SK-MEL-5 (cell line): ENCODE results near the gene RRP12. TPM values are rescaled to one million over a fixed set of nuclear protein-coding genes. Genes with fewer than 3 reads are reported as not detected.
"Not testable (repeated sequence)": the region's sequence is repeated elsewhere in the genome, so short reads cannot be mapped to it uniquely, and the experiment has no call there.

Source experiments
- DNase-seq: peaks from one replicate; pipeline ENCODE4 v3.0.0-alpha.2; 2016; ENCODE audit warnings: low read depth, low spot score
- in situ Hi-C: cut with HindIII; loops from 2 replicates; pipeline ENCODE4 v1.10.0; 2016; ENCODE audit warnings: low sequenced_read_pairs, high pct_unique_total_duplicates, low pct_unique_long_range_greater_than_20kb
- total RNA-seq: library from RNA; depleted of rRNA; stranded (reverse); fragments of >200 nt; shearing (Covaris generic); gene quantifications from 2 replicates; pipeline ENCODE4 v1.2.3, GENCODE V29; 2014

The RRP12 gene
- total RNA-seq, 1 experiment from 2014 or later: 24.1 TPM

GRCh38 chr10:97416565-97416964 lies 15.4 kb upstream of the RRP12 start:
- in situ Hi-C loops: no loop called here
- no peak for DNase-seq

DNA sequence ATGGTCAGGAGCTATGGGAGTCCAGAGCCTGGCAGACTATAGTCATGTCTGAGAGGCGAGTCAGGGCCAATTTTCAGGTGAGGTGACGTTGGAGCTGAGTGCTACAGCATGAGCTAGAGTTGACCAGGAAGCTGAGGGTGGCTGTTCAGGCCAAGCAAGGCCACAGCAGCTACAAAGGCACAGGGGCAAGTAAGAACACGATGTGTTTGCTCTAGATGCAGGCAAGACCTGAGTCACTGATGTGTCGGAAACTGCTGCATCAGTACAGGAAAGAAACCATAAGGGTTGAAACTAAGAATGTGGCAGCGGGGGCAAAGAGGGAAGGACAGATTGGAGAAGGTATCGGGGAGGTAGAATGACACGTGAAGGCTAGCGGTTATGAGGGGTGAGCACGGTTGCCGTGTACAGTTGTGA lies 11.8 kb upstream of the RRP12 start:
- in situ Hi-C loops: no loop called here
- no peak for DNase-seq

- no peak for DNase-seq
- in situ Hi-C loops: no loop called here
Measured at GRCh38 chr10:97411406-97411805, 10.3 kb upstream of the RRP12 start.

DNA sequence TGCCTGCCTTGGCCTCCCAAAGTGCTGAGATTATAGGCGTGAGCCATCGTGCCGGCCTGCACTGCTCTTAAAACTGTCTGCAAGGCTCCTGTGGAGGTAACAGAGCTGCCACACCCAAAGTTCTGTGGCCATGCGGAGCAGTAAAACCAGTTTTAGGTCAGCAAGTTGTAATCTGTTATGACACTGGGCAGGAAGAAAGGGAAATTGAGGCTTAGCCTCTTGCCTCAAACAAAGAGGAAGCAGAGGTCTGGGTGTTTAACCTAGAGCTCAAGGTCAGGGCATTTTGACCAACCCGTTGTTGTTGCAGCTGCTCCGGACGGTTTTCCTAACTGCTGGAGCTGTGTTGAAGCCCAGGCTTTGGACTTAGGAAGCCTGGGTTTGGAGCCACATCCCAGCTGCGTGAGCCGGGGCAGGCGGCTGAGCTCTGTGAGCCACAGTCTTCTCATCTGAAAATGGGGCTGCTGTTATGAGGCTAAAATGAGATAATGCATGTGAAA lies 7.4 kb upstream of the RRP12 start:
- no peak for DNase-seq
- in situ Hi-C loops: no loop called here

GRCh38 chr10:97407952-97408248 lies 6.8 kb upstream of the RRP12 start:
- in situ Hi-C loops: no loop called here
- no peak for DNase-seq

GRCh38 chr10:97407211-97407951 lies 6.2 kb upstream of the RRP12 start:
- in situ Hi-C loops: no loop called here
- peak; percentile 84 for DNase-seq

DNA sequence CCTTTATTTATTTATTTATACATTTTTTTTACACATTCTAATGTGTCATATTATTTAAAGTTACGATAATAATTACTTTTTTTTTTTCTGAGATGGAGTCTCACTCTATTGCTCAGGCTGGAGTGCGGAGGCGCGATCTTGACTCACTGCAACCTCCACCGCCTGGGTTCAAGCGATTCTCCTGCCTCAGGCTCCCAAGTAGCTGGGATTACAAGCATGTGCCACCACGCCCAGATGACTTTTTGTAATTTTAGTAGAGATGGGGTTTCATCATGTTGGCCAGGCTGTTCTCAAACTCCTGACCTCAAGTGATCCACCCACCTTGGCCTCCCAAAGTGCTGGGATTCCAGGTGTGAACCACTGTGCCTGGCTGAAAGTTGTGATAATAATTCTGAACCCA lies 5.3 kb upstream of the RRP12 start:
- DNase-seq, in situ Hi-C loops: not testable (repeated sequence)

GRCh38 chr10:97406064-97406463 lies 4.9 kb upstream of the RRP12 start:
- no peak for DNase-seq
- in situ Hi-C loops: no loop called here

GRCh38 chr10:97404044-97404443 lies 2.9 kb upstream of the RRP12 start:
- no peak for DNase-seq
- in situ Hi-C loops: no loop called here

DNA sequence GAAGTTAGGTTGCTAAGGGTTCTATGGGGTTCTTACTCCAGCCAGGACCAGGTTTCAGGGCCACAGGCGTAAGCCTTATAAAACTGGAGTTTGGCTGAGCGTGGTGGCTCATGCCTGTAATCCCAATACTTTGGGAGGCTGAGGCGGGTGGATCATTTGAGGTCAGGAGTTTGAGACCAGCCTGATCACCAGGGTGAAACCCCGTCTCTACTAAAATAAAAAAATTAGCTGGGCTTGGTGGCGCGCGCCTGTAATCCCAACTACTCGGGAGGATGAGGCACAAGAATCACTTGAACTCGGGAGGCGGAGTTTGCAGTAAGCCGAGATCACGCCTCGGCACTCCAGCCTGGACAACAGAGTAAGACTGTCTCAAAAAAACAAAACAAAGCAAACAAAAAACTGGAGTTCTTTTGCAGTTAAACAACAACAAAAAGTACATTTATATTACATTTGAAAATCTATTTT lies 347 bp upstream of the RRP12 start:
- DNase-seq: no peak
- in situ Hi-C loops: no loop called here

- in situ Hi-C loops: no loop called here
- DNase-seq: peak; percentile 56
Measured at GRCh38 chr10:97399843-97400545, 1.1 kb downstream of the RRP12 start.

GRCh38 chr10:97396056-97396455 lies 5.1 kb downstream of the RRP12 start:
- DNase-seq: no peak
- in situ Hi-C loops: no loop called here

- in situ Hi-C loops: no loop called here
Measured at GRCh38 chr10:97393034-97393573, 8.0 kb downstream of the RRP12 start.

DNA sequence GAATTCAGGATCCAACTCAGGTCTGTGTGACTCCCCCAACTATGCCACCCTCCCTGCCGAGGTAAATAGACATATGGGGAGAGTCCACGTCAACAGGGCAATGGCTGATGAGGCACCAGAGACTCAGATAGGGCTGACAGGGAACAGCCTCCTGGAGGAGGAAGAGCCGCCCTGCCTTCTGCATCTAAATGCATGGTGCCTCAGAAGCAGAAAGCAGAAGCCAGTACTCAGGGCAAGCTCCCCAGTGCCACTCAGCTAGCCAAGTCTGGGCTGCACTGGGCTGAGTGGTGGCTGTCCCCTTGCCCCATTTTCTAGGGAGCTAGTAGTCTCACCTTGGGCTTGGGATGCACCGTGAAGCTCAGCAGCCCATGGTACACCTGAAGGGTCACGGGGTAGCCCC lies 11.0 kb downstream of the RRP12 start:
- in situ Hi-C loops: no loop called here

More at GRCh38 chr10:97393034-97393573, 8.0 kb downstream of the RRP12 start:
- no peak for DNase-seq

DNA sequence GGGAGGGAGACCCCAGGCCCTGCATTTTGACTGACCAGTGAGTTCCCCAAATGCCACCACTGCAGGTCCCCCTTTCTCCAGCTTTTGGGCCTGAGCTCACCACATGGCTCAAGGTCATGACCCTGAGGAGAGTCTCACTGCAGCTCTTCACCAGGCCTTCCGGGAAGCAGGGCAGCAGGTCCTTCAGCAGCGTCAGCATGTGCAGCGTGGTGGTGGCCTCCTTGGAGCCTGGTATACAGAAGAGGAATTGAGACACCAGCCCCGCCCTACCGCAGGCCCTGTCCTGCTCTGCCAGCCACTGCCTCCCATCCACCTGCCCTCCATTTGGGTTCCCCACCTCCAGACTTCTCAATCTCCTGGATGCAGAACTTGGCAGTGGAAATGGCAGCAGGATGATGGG lies 13.0 kb downstream of the RRP12 start:
- DNase-seq: no peak
- in situ Hi-C loops: no loop called here

More for the DNA sequence above, 11.0 kb downstream of the RRP12 start:
- DNase-seq: no peak

DNA sequence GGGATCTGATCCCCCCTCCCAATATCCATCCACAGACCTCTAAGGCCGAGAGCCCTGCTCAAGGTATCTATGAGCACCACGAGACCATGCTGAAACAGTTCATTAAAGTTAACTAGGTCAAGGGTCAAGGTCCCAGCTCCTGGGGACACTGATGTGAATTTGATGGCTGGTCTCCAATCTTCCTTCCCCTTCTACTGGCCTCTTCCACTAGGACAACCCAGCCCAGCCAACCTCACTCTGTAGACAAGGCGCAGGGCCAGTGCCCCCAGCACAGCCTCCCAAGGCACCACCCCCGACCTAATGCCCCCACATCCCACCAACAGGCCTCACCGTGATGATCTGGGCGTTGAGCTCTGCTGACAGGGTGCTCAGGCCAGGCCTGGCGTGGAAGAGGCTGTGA lies 15.6 kb downstream of the RRP12 start:
- in situ Hi-C loops: no loop called here
- no peak for DNase-seq

DNA sequence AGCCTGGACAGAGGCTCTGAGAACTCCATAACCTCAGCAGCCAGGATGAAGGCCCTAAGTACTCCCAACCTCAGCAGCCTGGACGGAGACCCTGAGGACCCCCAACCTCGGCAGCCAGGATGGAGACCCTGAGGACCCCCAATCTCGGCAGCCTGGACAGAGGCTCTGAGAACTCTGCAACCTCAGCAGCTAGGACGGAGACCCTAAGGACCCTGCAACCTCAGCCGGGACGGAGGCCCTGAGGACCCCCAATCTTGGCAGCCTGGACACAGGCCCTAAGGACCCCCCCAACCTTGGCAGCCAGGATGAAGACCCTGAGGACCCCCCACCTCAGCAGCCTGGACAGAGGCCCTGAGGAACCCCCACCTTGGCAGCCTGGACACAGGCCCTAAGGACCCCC lies 16.5 kb downstream of the RRP12 start:
- no peak for DNase-seq
- in situ Hi-C loops: no loop called here

DNA sequence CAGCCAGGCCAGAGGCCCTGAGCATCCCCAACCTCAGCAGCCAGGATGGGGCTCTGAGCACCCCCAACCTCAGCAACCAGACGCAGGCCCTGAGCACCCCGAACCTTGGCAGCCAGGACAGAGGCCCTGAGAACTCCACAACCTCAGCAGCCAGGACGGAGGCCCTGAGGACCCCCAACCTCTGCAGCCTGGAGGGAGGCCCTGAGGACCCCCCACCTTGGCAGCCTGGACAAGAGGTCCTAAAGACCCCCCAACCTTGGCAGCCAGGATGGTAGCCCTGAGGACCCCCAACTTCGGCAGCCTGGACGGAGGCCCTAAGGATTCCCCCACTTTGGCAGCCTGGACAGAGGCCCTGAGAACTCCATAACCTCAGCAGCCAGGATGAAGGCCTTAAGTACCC lies 17.0 kb downstream of the RRP12 start:
- no peak for DNase-seq
- in situ Hi-C loops: no loop called here

DNA sequence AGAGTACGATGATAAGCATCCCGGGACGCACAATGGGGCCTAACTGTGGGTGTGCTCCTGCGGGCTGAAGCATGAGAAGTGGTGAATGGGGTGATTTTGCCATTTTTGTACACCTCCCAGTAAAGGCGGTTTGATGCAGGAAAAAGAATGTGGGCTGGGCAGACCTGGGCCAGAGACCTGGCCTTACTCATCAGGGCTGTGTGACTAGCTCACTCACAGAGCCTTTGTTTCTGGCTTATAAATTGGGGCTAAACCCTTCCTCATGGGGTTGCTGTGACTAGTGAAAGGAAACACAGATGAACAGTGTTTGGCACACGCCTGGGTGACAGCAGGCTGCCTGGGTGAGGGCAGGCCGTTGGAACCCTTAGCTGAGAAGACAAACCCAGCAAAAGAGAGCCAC lies 18.0 kb downstream of the RRP12 start:
- no peak for DNase-seq
- in situ Hi-C loops: no loop called here
